GM21786 (cell line): ENCODE results near the gene ELAVL1.

Experiments
- ATAC-seq: cut with Tn5 transposase; IDR thresholded peaks from one replicate; pipeline ENCODE4 v1.9.1; 2021; ENCODE audit not compliant: unreplicated experiment

The ELAVL1 gene

GRCh38 chr19:7987114-7987768 lies 18.2 kb downstream of the ELAVL1 start:
- ATAC-seq = no peak

GRCh38 chr19:7986321-7987113 lies 18.9 kb downstream of the ELAVL1 start:
- ATAC-seq = no peak

DNA sequence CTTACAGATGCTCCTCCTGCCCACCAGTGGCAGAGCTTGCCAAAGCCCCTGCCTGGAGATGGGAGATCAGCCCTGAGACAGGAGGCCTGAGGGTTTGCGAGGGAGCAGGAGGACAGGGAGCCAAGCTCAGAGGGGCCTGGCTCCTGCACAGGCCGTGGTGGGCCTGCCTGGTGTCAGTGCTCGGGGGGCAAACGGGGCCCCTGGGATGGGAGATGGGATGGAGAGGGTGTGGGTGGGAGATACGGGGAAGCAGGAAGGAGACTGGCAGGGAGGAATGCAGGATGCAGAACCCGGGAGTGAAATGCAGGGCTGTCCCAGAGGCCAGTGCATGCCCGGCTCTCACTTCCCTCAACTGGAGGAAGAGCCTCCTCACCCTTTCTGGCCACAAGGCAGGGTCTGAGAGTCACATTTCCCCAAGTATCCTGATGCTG lies 19.9 kb downstream of the ELAVL1 start:
- no peak for ATAC-seq

DNA sequence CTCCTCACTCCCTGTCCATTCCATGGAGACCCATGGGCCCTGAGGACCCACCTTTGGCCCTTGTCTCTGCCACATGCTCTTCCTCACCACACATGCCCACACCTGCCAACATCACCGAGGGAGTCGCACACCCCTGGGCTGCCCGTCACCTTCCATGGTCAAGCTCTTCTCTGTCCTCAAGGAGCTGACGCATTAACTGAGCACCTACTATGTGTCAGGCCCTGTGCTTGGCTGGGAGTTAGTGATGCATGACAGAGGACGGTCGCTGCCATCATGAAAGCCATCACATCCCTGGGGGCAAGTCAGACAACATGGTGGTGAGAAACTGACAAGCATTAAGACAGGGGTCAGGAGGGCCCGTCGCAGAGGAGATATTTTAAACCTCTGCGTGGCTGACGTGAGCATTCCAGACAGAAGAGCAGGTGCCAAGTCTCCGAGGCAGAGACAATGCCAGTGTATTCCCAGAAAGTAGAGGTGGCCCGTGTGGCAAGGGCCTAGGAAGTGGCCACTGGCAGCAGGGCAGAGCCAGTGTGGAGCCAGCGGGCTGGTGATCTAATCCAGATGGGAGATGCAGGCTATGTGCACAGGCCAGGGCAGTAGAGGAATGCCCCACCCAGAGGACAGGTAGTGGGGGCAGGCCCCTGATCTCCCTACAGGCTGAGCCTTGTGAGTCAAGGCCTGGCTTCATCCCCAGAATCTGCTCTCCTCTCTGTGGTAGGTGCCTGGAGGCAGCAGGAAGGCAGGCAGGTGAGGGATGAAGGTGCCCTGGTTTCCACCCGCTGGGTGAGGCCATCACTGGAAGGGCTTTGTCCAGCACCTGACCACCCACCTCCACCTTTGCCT lies 21.2 kb downstream of the ELAVL1 start:
- ATAC-seq = no peak

DNA sequence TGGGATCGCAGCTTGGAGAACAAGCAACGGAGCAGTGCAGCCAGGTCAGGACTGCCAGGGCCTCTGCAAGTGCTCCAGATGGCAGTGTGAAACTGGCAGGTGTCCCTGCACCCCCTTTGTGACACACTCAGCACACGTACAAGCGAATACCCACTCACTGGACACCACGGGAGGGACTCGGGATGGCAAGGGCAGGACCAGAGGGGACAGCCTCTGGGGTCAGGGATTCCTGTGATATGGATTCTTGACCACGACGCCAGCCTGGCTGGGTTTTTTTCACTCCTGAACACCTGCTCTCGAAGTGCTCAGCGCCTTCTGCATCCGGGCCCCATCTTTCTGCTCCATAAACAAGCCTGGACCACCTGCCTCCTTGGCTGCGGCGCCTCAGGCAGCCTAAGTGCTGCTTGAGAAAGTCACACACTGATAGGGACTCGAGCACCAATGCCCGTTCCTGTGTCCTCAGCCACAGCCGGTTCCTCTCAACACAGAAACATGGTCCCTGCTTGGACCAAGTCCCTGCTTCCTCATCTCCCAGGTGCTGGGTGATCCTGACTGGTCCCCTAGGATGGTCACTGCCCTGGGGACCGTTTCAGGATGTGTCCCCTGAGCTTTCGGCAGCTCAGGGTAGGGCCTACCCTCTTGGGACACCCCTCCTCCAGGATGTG lies 22.0 kb downstream of the ELAVL1 start:
- ATAC-seq = no peak

- ATAC-seq = no peak
Measured at GRCh38 chr19:7982651-7983099, 22.8 kb downstream of the ELAVL1 start.

DNA sequence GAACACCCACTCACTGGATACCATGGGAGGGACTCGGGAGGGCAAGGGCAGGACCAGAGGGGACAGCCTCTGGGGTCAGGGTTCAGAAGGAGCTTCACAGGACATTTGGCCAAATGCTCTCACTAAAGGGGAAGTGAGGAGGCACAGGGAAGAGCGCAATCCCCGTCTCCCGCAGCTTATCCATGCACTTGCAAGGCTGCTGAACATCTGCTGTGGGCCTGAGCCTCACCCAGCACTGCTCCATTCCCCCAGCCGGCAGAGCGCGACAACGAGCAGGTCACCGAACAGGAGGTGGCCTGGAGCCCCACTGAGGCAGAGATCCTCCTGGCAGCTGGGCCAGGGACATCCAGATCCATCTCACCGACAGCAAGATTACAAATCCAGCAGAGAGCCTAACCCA lies 23.3 kb downstream of the ELAVL1 start:
- ATAC-seq = no peak

DNA sequence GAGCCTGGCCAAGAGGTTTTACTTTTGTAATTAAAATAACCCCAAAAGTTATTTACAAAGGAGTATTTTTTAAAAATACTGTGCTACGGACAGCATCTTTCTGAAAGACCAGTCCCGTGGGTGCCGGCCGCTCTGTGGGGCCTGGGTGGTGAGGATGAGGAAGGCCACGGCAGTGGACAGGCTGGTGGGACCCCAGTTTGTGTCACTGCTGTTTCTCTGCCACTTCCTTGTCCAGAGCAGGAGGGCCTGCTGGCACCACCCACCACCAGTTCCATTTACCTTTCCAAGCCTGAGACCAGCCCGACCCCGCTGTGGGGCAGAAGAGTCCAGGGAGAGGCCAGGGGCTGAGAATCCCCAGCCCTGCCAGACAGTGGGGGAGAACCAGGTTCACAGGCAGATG lies 23.8 kb downstream of the ELAVL1 start:
- no peak for ATAC-seq

- no peak for ATAC-seq
Measured at GRCh38 chr19:7981199-7981598, 24.2 kb downstream of the ELAVL1 start.

DNA sequence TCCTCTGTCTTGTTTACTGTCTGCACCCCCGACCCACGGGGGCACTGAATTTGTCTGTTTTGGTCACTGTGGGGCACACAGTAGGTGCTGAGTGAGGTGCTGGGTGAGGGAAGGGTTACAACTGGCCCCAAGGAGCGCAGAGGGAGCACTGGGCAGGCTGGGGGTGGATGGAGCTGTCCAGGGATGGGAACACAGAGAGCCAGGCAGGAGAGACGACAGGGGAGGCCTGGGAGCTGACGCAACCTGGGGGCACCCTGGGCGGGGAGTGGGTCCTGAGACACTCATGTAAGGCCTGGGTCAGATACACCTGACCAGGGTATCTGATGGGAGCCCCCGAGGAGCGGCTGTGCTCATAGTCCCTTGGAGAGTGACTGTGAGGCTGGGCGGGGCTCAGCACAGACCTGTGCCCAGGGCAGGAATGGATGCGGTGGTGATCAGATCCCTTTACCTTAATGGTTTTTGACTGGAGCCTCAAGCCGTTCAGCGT lies 24.8 kb downstream of the ELAVL1 start:
- no peak for ATAC-seq

GRCh38 chr19:7980168-7980567 lies 25.3 kb downstream of the ELAVL1 start:
- ATAC-seq = no peak

DNA sequence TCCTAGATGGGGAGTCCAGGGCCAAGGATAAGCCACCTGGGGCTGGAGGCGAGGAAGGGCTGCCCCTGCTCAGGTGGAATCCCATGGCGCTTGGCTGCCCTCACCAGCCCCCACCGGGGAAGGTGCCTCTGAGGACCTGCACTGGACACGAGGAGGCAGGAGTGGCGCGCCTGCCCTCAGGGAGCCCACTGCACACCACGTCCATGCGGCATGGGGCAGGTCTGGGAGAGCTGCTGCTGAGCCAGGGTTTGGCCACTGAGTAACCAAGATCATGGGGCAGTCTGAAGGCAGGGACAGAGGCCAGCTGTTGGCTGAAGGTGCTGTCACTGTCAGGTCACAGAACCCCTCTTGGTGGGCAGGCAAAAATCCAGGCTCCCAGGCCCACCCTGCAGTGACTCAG lies 25.9 kb downstream of the ELAVL1 start:
- ATAC-seq = no peak

GRCh38 chr19:7979011-7979410 lies 26.4 kb downstream of the ELAVL1 start:
- no peak for ATAC-seq

- no peak for ATAC-seq
Measured at GRCh38 chr19:7978179-7978825, 27.1 kb downstream of the ELAVL1 start.

DNA sequence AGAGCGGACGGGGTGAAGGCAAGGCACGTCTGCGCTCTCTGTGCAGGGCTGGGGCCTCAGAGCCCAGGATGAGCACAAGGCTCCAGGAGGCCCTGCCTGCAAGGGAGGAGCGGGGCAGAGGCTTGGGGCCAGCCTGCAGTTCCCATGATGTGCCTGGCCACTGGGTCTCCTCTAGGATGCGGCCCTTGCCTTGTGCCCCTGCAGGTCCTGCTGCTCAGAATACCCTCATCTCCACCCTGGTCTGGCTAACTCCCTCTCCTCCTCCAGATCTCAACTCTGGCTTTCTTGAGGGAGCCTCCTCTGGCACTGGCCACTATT lies 27.8 kb downstream of the ELAVL1 start:
- ATAC-seq = no peak

- ATAC-seq = no peak
Measured at GRCh38 chr19:7977021-7977722, 28.3 kb downstream of the ELAVL1 start.

DNA sequence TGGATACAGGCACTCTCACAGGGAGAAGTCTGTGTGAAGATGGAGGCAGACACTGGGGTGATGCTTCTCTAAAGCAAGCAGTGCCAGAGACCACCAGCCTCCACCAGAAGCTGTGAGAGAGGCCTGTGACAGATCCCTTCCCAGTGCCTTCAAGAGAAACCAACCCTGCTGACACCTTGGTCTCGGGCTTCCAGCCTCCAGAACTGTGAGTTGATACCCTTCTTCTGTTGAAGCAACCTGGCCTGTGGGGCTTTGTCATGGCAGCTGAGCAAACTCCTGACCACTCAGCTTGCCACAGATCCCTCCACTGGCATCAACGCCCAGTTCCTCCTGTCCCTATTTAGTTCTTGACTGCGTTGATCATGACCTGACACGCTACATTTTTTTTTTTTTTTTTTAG lies 29.0 kb downstream of the ELAVL1 start:
- no peak for ATAC-seq

- no peak for ATAC-seq
Measured at GRCh38 chr19:7975037-7975436, 30.4 kb downstream of the ELAVL1 start.

- ATAC-seq = no peak
Measured at GRCh38 chr19:7973883-7974282, 31.6 kb downstream of the ELAVL1 start.
